Activated CD8-positive, alpha-beta memory T cell treated with anti-CD3 and anti-CD28 coated beads, Interleukin-2, amount 10 ng/mL, durations not matched to agents 7 days and 5 days (primary cell): ENCODE data around the gene ARIH2. TPM values are rescaled to one million over a fixed set of nuclear protein-coding genes. Genes with fewer than 3 reads are reported as not detected.

Source experiments
- ATAC-seq: fragments of 150-1000 bp; cut with Tn5 transposase; one replicate; pipeline ENCODE4 v1.10.0; 2021; ENCODE audit warnings: moderate library complexity
- CTCF ChIA-PET: fragments of 350-600 bp; sonication (Branson Sonifier 250); formaldehyde crosslinking; loops from one replicate; lab custom pipeline; 2021; ENCODE audit warnings: antibody characterized with exemption; lab: Charles Lee
- DNase-seq: peaks from one replicate; pipeline ENCODE4 v3.0.0-alpha.2; 2020
- H3K27ac Mint-ChIP-seq: one replicate; pipeline ENCODE4 v1.8.0; 2021; ENCODE audit warnings: mild to moderate bottlenecking, mixed read lengths
- H3K27me3 Mint-ChIP-seq: one replicate; pipeline ENCODE4 v1.8.0; 2021; ENCODE audit warnings: mixed read lengths
- H3K36me3 Mint-ChIP-seq: one replicate; pipeline ENCODE4 v1.8.0; 2021; ENCODE audit warnings: mild to moderate bottlenecking, mixed read lengths
- H3K4me1 Mint-ChIP-seq: one replicate; pipeline ENCODE4 v1.8.0; 2021; ENCODE audit warnings: mixed read lengths
- H3K4me3 Mint-ChIP-seq: one replicate; pipeline ENCODE4 v1.8.0; 2021; ENCODE audit warnings: mild to moderate bottlenecking, moderate library complexity, mixed read lengths
- H3K9me3 Mint-ChIP-seq: one replicate; pipeline ENCODE4 v1.8.0; 2022; ENCODE audit warnings: low read depth, mixed read lengths
- total RNA-seq, 2 experiments: library from RNA; stranded (reverse); gene quantifications; one replicate each; pipeline ENCODE4 v1.2.3, GENCODE V29; 2021

ARIH2 gene
- 100 to 1,000 TPM; 118 to 156 TPM for total RNA-seq

- H3K4me3 Mint-ChIP-seq: peak within 1 kb of the TSS; percentile 85
- peaks cover 15% of the 10 kb centered on the region for H3K36me3 Mint-ChIP-seq
- H3K4me1 Mint-ChIP-seq: peaks cover 27% of the 10 kb centered on the region
- ATAC-seq (peak; percentile 84), DNase-seq (peak; percentile 96)
- H3K27ac Mint-ChIP-seq: peak within 1 kb of the TSS; percentile 100
- no peaks in the 10 kb centered on the region for H3K9me3 Mint-ChIP-seq
- CTCF ChIA-PET: interaction anchor here (0.6 to 2.7 kb wide), 15 partner anchors 8 to 255 kb away, joined by 3 to 31 read pairs (median 4); partner anchors contain the start of genes CELSR3, IP6K2, SLC25A20 and WDR6
- no peaks in the 10 kb centered on the region for H3K27me3 Mint-ChIP-seq
These were observed at the start of gene ARIH2 for GRCh38 chr3:48918388-48919214. Gene ARIH2, plus strand, starts transcription at chr3:48918842. Its CDS starts 8,717 bp downstream, at chr3:48927559.

- DNase-seq (no peak), ATAC-seq (no peak)
- Mint-ChIP-seq H3K9me3 (no peaks in the 10 kb centered on the region), H3K4me3 (no peak overlapping the region), H3K27me3 (no peaks in the 10 kb centered on the region), H3K36me3 (peaks cover 13% of the 10 kb centered on the region), H3K4me1 (no peaks in the 10 kb centered on the region), H3K27ac (no peak overlapping the region)
- CTCF ChIA-PET: no interaction called here
These were observed 41.0 kb upstream of the ARIH2 start for GRCh38 chr3:48877671-48878070.

GRCh38 chr3:48879307-48879993 is 39.2 kb upstream of the ARIH2 start:
- no peak for ATAC-seq
- Mint-ChIP-seq H3K9me3 (no peaks in the 10 kb centered on the region), H3K4me1 (no peaks in the 10 kb centered on the region), H3K36me3 (peaks cover 13% of the 10 kb centered on the region), H3K4me3 (no peak overlapping the region), H3K27ac (no peak overlapping the region), H3K27me3 (no peaks in the 10 kb centered on the region)
- CTCF ChIA-PET: no interaction called here
- no peak for DNase-seq

GRCh38 chr3:48879994-48880377 is 38.7 kb upstream of the ARIH2 start:
- no peak for ATAC-seq

GRCh38 chr3:48881006-48881405 is 37.6 kb upstream of the ARIH2 start:
- Mint-ChIP-seq H3K4me3 (no peak overlapping the region), H3K36me3 (peaks cover 24% of the 10 kb centered on the region), H3K27me3 (no peaks in the 10 kb centered on the region), H3K4me1 (no peaks in the 10 kb centered on the region), H3K27ac (no peak overlapping the region), H3K9me3 (no peaks in the 10 kb centered on the region)
- CTCF ChIA-PET: no interaction called here
- DNase-seq (no peak), ATAC-seq (no peak)

More at GRCh38 chr3:48879994-48880377, 38.7 kb upstream of the ARIH2 start:
- Mint-ChIP-seq H3K4me3 (no peak overlapping the region), H3K36me3 (peaks cover 17% of the 10 kb centered on the region), H3K27ac (no peak overlapping the region), H3K9me3 (no peaks in the 10 kb centered on the region), H3K27me3 (no peaks in the 10 kb centered on the region), H3K4me1 (no peaks in the 10 kb centered on the region)
- no peak for DNase-seq
- CTCF ChIA-PET: no interaction called here

- Mint-ChIP-seq H3K9me3 (no peaks in the 10 kb centered on the region), H3K27me3 (no peaks in the 10 kb centered on the region), H3K27ac (no peak overlapping the region), H3K36me3 (peaks cover 24% of the 10 kb centered on the region), H3K4me3 (no peak overlapping the region), H3K4me1 (no peaks in the 10 kb centered on the region)
- ATAC-seq (no peak), DNase-seq (no peak)
- CTCF ChIA-PET: no interaction called here
These were observed 37.0 kb upstream of the ARIH2 start for GRCh38 chr3:48881652-48882114.

GRCh38 chr3:48885753-48886152 is 32.9 kb upstream of the ARIH2 start:
- H3K27me3 Mint-ChIP-seq: no peaks in the 10 kb centered on the region
- H3K36me3 Mint-ChIP-seq: peaks cover 23% of the 10 kb centered on the region
- CTCF ChIA-PET: no interaction called here

GRCh38 chr3:48891606-48892005 is 27.0 kb upstream of the ARIH2 start:
- no peaks in the 10 kb centered on the region for H3K27me3 Mint-ChIP-seq
- ATAC-seq (no peak), DNase-seq (no peak)
- H3K36me3 Mint-ChIP-seq: peaks cover 11% of the 10 kb centered on the region
- CTCF ChIA-PET: interaction anchor here (0.6 kb wide), 1 partner anchor 47 kb away, joined by 3 read pairs; no protein-coding TSS in a partner anchor
- no peaks in the 10 kb centered on the region for H3K9me3 Mint-ChIP-seq
- H3K27ac Mint-ChIP-seq: no peak overlapping the region
- H3K4me3 Mint-ChIP-seq: no peak overlapping the region
- H3K4me1 Mint-ChIP-seq: peaks cover 11% of the 10 kb centered on the region

More at GRCh38 chr3:48885753-48886152, 32.9 kb upstream of the ARIH2 start:
- Mint-ChIP-seq H3K27ac (no peak overlapping the region), H3K9me3 (no peaks in the 10 kb centered on the region), H3K4me3 (no peak overlapping the region), H3K4me1 (no peaks in the 10 kb centered on the region)
- ATAC-seq (no peak), DNase-seq (no peak)

GRCh38 chr3:48894516-48894915 is 24.1 kb upstream of the ARIH2 start:
- no peaks in the 10 kb centered on the region for H3K9me3 Mint-ChIP-seq
- CTCF ChIA-PET: no interaction called here

GRCh38 chr3:48896936-48897335 is 21.7 kb upstream of the ARIH2 start:
- ATAC-seq: no peak
- peak overlapping the region; percentile 86 for H3K4me3 Mint-ChIP-seq
- H3K36me3 Mint-ChIP-seq: peaks cover 5% of the 10 kb centered on the region
- H3K9me3 Mint-ChIP-seq: no peaks in the 10 kb centered on the region
- no peak for DNase-seq
- no peak overlapping the region for H3K27ac Mint-ChIP-seq
- H3K4me1 Mint-ChIP-seq: peaks cover 39% of the 10 kb centered on the region
- CTCF ChIA-PET: interaction anchor here (1.0 to 3.3 kb wide), 5 partner anchors 12 to 157 kb away, joined by 4 to 31 read pairs (median 7); partner anchors contain the start of genes ARIH2 and WDR6
- H3K27me3 Mint-ChIP-seq: no peaks in the 10 kb centered on the region

More at GRCh38 chr3:48894516-48894915, 24.1 kb upstream of the ARIH2 start:
- no peaks in the 10 kb centered on the region for H3K27me3 Mint-ChIP-seq
- peaks cover 10% of the 10 kb centered on the region for H3K36me3 Mint-ChIP-seq
- no peak overlapping the region for H3K27ac Mint-ChIP-seq
- H3K4me3 Mint-ChIP-seq: no peak overlapping the region
- ATAC-seq (no peak), DNase-seq (no peak)
- H3K4me1 Mint-ChIP-seq: peaks cover 32% of the 10 kb centered on the region

GRCh38 chr3:48897460-48898376 is 20.9 kb upstream of the ARIH2 start:
- Mint-ChIP-seq H3K9me3 (no peaks in the 10 kb centered on the region), H3K36me3 (peaks cover 5% of the 10 kb centered on the region), H3K27me3 (no peaks in the 10 kb centered on the region), H3K4me3 (peak overlapping the region; percentile 86), H3K4me1 (peaks cover 39% of the 10 kb centered on the region), H3K27ac (peak overlapping the region; percentile 92)
- DNase-seq: peak; percentile 53
- peak; percentile 13 for ATAC-seq
- CTCF ChIA-PET: interaction anchor here (0.5 to 3.3 kb wide), 20 partner anchors 11 to 234 kb away, joined by 3 to 31 read pairs (median 4); partner anchors contain the start of genes ARIH2, DALRD3, IP6K2 and NCKIPSD

- H3K27me3 Mint-ChIP-seq: no peaks in the 10 kb centered on the region
- H3K27ac Mint-ChIP-seq: peak within 1 kb of the TSS; percentile 92
- ATAC-seq (peak; percentile 94), DNase-seq (peak; percentile 96)
- peaks cover 5% of the 10 kb centered on the region for H3K36me3 Mint-ChIP-seq
- CTCF ChIA-PET: interaction anchor here (0.5 to 3.3 kb wide), 19 partner anchors 8 to 287 kb away, joined by 3 to 31 read pairs (median 4); partner anchors contain the start of genes ARIH2, DALRD3, IP6K2 and NCKIPSD
- peak within 1 kb of the TSS; percentile 86 for H3K4me3 Mint-ChIP-seq
- H3K4me1 Mint-ChIP-seq: peaks cover 44% of the 10 kb centered on the region
- no peaks in the 10 kb centered on the region for H3K9me3 Mint-ChIP-seq
These were observed 20.0 kb upstream of the ARIH2 start, which contains the start of gene SLC25A20 for GRCh38 chr3:48898383-48899234. Gene SLC25A20, minus strand, starts transcription at chr3:48898882. Its CDS starts 88 bp downstream, at chr3:48898794.
